Measurements from ENCODE around the gene THSD7B. TPM values are rescaled to one million over a fixed set of nuclear protein-coding genes. Genes with fewer than 3 reads are reported as not detected.

Gene THSD7B
- total and polyA plus RNA-seq, 9 of the 15 experiments (the other 6 are each of a cell fraction or from before 2014, with no cell fraction given) = not detected

DNA sequence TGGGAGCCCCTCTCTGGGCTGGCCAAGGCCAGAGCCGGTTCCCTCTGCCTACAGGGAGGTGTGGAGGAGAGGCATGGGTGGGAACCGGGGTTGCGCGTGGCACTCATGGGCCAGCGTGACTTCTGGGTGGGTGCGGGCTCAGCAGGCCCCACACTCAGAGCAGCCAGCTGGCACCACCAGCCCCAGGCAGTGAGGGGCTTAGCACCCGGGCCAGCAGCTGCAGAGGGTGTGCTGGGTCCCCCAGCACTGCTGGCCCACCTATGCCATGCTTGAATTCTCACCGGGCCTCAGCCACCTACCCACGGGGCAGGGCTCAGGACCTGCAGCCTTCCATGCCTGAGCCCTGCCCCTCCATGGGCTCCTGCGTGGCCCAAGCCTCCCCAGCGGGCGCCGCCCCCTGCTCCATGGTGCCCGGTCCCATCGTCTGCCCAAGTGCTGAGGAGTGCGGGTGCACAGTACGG, 950.4 kb downstream of the THSD7B start:
- no peak for DNase-seq (ENCODE audit: extremely low read depth in 1 of 4, low spot score in 3 of 4)
- ChIA-PET POLR2A (no interaction called here), CTCF (ENCODE audit: low intra/inter-chr PET ratio) (no interaction called here)
- Histone ChIP-seq H3K4me3 (no peak overlapping the region), H4K20me1 (replicated peaks; ENCODE audit: control insufficient read depth, insufficient read depth, low read length) (no peaks in the 10 kb centered on the region), H3K4me2 (ENCODE audit: insufficient read depth, low read length) (no peak overlapping the region), H3K4me1 (replicated peaks in 1 of 2; ENCODE audit: control insufficient read depth in 2 of 2, insufficient read depth in 2 of 2, low read length in 2 of 2) (no peaks in the 10 kb centered on the region), H3K9me3 (replicated peaks; ENCODE audit: control insufficient read depth, insufficient read depth, low read depth, low read length) (no peaks in the 10 kb centered on the region), H3K27me3 (ENCODE audit: control insufficient read depth in 2 of 2, insufficient read depth in 2 of 2, low read length in 2 of 2) (no peaks in the 10 kb centered on the region), H3K9me1 (ENCODE audit: control insufficient read depth, insufficient read depth, low read length) (no peaks in the 10 kb centered on the region), H3K79me2 (ENCODE audit: control insufficient read depth, insufficient read depth, low read length) (no peaks in the 10 kb centered on the region), H3K9ac (ENCODE audit: insufficient read depth in 1 of 2, low read depth in 2 of 2, low read length in 2 of 2) (no peak overlapping the region), H3K27ac (ENCODE audit: extremely low read depth, low read depth, low read length) (no peak overlapping the region), H3K36me3 (ENCODE audit: control insufficient read depth, insufficient read depth, low read length) (no peaks in the 10 kb centered on the region), H2AFZ (ENCODE audit: low read depth, low read length) (no peak overlapping the region)
- 5% methylated on average over 9 of the region's 17 CpGs for WGBS (ENCODE audit: insufficient coverage, low coverage, missing lambda C conversion rate)
- no peak for TF ChIP-seq HDAC1 (IDR thresholded peaks at IDR 0.05)
- no peak for TF ChIP-seq PML (IDR thresholded peaks at IDR 0.05; ENCODE audit: low read length)
- TF ChIP-seq MIER1 (IDR thresholded peaks at IDR 0.05; ENCODE audit: low read depth) = no peak
- TF ChIP-seq ZNF699 (CRISPR knock-in tag; IDR thresholded peaks at IDR 0.05; ENCODE audit: insufficient replicate concordance) = no peak
- TF ChIP-seq ZNF12 (CRISPR knock-in tag; IDR thresholded peaks at IDR 0.05) = no peak
- no peak for TF ChIP-seq FOXA3 (CRISPR knock-in tag; conservative IDR thresholded peaks at IDR 0.05 in 1 of 2, IDR thresholded peaks at IDR 0.05 in 1 of 2)
- no peak for TF ChIP-seq HDAC3 (IDR thresholded peaks at IDR 0.05; ENCODE audit: borderline replicate concordance, partially characterized antibody)
- TF ChIP-seq EZH2 (IDR thresholded peaks at IDR 0.05; ENCODE audit: borderline replicate concordance, low read depth, low read length) = no peak
- in situ Hi-C loops (cut with MboI) (no loop called here), intact Hi-C loops (cut with micrococcal nuclease) (no loop called here)
- FAIRE-seq = no peak
- BruUV-seq (replicated peaks) = no TSS peak
- ATAC-seq = no peak

Data from K562 (cell line).